ENCODE measurements around the gene TGFBR2.

Gene TGFBR2

GRCh38 chr3:30619318-30619717 lies 12.9 kb downstream of the TGFBR2 start:
- no peaks in the 10 kb centered on the region for H3F3A ChIP-seq (ENCODE audit: low read depth)
- TF ChIP-seq CTCF (conservative IDR thresholded peaks at IDR 0.05; ENCODE audit: low read length) (no peak), EZH2phosphoT487 (IDR thresholded peaks at IDR 0.05; ENCODE audit: borderline replicate concordance) (no peak)
- no peak overlapping the region for H2AFZ ChIP-seq (ENCODE audit: low read length)
- peak overlapping the region; percentile 54 for H3K4me2 ChIP-seq (ENCODE audit: low read depth, low read length, poor library complexity, severe bottlenecking)
- peaks cover 100% of the 10 kb centered on the region for H3K79me2 ChIP-seq (ENCODE audit: insufficient read depth, low read length)
- no peaks in the 10 kb centered on the region for H3K9me3 ChIP-seq (ENCODE audit: insufficient read depth, low read depth, low read length)
- no peaks in the 10 kb centered on the region for H3K27me3 ChIP-seq (ENCODE audit: insufficient read depth, low read length, poor library complexity, severe bottlenecking)
- no peak overlapping the region for H3K4me3 ChIP-seq (ENCODE audit: low read length, poor library complexity, severe bottlenecking)
- peaks cover 28% of the 10 kb centered on the region for H3K36me3 ChIP-seq (ENCODE audit: insufficient read depth, low read length)
- no peaks in the 10 kb centered on the region for H3K9me2 ChIP-seq (replicated peaks; ENCODE audit: low read depth, low read length)
- H3K9ac ChIP-seq (ENCODE audit: low read depth, low read length, poor library complexity, severe bottlenecking), result no peak overlapping the region
- H4K20me1 ChIP-seq (ENCODE audit: insufficient read depth, low read length, poor library complexity, severe bottlenecking), result peaks cover 83% of the 10 kb centered on the region
- H3K4me1 ChIP-seq (ENCODE audit: insufficient read depth, low read length, poor library complexity, severe bottlenecking), result peaks cover 82% of the 10 kb centered on the region

- no peak overlapping the region for H2AFZ ChIP-seq (ENCODE audit: low read length)
- H4K20me1 ChIP-seq (ENCODE audit: insufficient read depth, low read length, poor library complexity, severe bottlenecking), result peaks cover 80% of the 10 kb centered on the region
- H3K9me2 ChIP-seq (replicated peaks; ENCODE audit: low read depth, low read length), result no peaks in the 10 kb centered on the region
- peak overlapping the region; percentile 47 for H3K4me2 ChIP-seq (ENCODE audit: low read depth, low read length, poor library complexity, severe bottlenecking)
- peaks cover 100% of the 10 kb centered on the region for H3K79me2 ChIP-seq (ENCODE audit: insufficient read depth, low read length)
- peaks cover 40% of the 10 kb centered on the region for H3K36me3 ChIP-seq (ENCODE audit: insufficient read depth, low read length)
- no peaks in the 10 kb centered on the region for H3K9me3 ChIP-seq (ENCODE audit: insufficient read depth, low read depth, low read length)
- no peak overlapping the region for H3K9ac ChIP-seq (ENCODE audit: low read depth, low read length, poor library complexity, severe bottlenecking)
- TF ChIP-seq EZH2phosphoT487 (IDR thresholded peaks at IDR 0.05; ENCODE audit: borderline replicate concordance) (no peak), CTCF (conservative IDR thresholded peaks at IDR 0.05; ENCODE audit: low read length) (no peak)
- H3K27me3 ChIP-seq (ENCODE audit: insufficient read depth, low read length, poor library complexity, severe bottlenecking), result no peaks in the 10 kb centered on the region
- peaks cover 68% of the 10 kb centered on the region for H3K4me1 ChIP-seq (ENCODE audit: insufficient read depth, low read length, poor library complexity, severe bottlenecking)
- no peak overlapping the region for H3K4me3 ChIP-seq (ENCODE audit: low read length, poor library complexity, severe bottlenecking)
- H3F3A ChIP-seq (ENCODE audit: low read depth), result no peaks in the 10 kb centered on the region
These were observed 14.3 kb downstream of the TGFBR2 start for GRCh38 chr3:30620402-30621360.

GRCh38 chr3:30621576-30621975 lies 15.2 kb downstream of the TGFBR2 start:
- peak overlapping the region; percentile 4 for H3K9ac ChIP-seq (ENCODE audit: low read depth, low read length, poor library complexity, severe bottlenecking)
- H3K27me3 ChIP-seq (ENCODE audit: insufficient read depth, low read length, poor library complexity, severe bottlenecking), result no peaks in the 10 kb centered on the region
- no peaks in the 10 kb centered on the region for H3F3A ChIP-seq (ENCODE audit: low read depth)
- no peaks in the 10 kb centered on the region for H3K9me2 ChIP-seq (replicated peaks; ENCODE audit: low read depth, low read length)
- H3K4me1 ChIP-seq (ENCODE audit: insufficient read depth, low read length, poor library complexity, severe bottlenecking), result peaks cover 60% of the 10 kb centered on the region
- peak overlapping the region; percentile 15 for H3K4me3 ChIP-seq (ENCODE audit: low read length, poor library complexity, severe bottlenecking)
- peaks cover 77% of the 10 kb centered on the region for H4K20me1 ChIP-seq (ENCODE audit: insufficient read depth, low read length, poor library complexity, severe bottlenecking)
- no peaks in the 10 kb centered on the region for H3K9me3 ChIP-seq (ENCODE audit: insufficient read depth, low read depth, low read length)
- no peak for TF ChIP-seq CTCF (conservative IDR thresholded peaks at IDR 0.05; ENCODE audit: low read length)
- H3K79me2 ChIP-seq (ENCODE audit: insufficient read depth, low read length), result peaks cover 100% of the 10 kb centered on the region
- peaks cover 49% of the 10 kb centered on the region for H3K36me3 ChIP-seq (ENCODE audit: insufficient read depth, low read length)
- H2AFZ ChIP-seq (ENCODE audit: low read length), result no peak overlapping the region
- peak overlapping the region; percentile 47 for H3K4me2 ChIP-seq (ENCODE audit: low read depth, low read length, poor library complexity, severe bottlenecking)
